GM10248 (cell line): ENCODE data around the gene CALML3.

Source experiments
- CTCF ChIA-PET: fragments of 300-600 bp; sonication (Branson Sonifier 250); formaldehyde crosslinking; extraction: SDS; loops from one replicate; lab custom pipeline; 2021; ENCODE audit warnings: antibody characterized with exemption; lab: Yijun Ruan, JAX
- POLR2A ChIA-PET: fragments of 350-650 bp; sonication (Branson Sonifier 250); formaldehyde crosslinking; extraction: SDS; loops from one replicate; lab custom pipeline; 2020; ENCODE audit warnings: antibody characterized with exemption; lab: Yijun Ruan, JAX
- DNase-seq: peaks from one replicate; pipeline ENCODE4 v3.0.0; 2012; ENCODE audit errors: extremely low spot score
- TF ChIP-seq, protein P1 (sequence below): IDR thresholded peaks from 2 replicates; pipeline ENCODE4 v1.5.1; 2012; ENCODE audit warnings: mild to moderate bottlenecking, low read depth; ENCODE audit errors: extremely low read depth, missing control alignments, control extremely low read depth

The CALML3 gene

GRCh38 chr10:5549462-5550249 is 24.9 kb downstream of the CALML3 start:
- TF ChIP-seq, protein P1, sequence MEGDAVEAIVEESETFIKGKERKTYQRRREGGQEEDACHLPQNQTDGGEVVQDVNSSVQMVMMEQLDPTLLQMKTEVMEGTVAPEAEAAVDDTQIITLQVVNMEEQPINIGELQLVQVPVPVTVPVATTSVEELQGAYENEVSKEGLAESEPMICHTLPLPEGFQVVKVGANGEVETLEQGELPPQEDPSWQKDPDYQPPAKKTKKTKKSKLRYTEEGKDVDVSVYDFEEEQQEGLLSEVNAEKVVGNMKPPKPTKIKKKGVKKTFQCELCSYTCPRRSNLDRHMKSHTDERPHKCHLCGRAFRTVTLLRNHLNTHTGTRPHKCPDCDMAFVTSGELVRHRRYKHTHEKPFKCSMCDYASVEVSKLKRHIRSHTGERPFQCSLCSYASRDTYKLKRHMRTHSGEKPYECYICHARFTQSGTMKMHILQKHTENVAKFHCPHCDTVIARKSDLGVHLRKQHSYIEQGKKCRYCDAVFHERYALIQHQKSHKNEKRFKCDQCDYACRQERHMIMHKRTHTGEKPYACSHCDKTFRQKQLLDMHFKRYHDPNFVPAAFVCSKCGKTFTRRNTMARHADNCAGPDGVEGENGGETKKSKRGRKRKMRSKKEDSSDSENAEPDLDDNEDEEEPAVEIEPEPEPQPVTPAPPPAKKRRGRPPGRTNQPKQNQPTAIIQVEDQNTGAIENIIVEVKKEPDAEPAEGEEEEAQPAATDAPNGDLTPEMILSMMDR = no peak
- CTCF ChIA-PET = interaction anchor here (1.0 to 1.8 kb wide), 5 partner anchors 11 to 80 kb away, joined by 3 to 10 read pairs (median 5); no protein-coding TSS in a partner anchor
- POLR2A ChIA-PET = no interaction called here
- no peak for DNase-seq

DNA sequence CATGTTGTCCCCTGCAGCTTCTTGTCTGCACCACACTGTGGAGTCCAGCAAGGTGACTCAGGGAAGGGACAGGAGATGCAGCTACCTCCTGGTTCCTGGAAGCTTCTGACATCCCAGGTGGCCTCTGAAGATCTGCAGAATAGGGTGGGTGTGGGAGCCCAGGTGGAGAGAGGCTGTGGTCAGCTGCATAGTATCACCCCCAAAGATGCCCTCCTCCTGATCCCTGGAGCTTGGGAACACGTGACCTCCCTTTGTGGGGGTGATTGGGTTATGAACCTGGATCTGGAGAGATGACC is 25.4 kb downstream of the CALML3 start:
- no peak for DNase-seq
- TF ChIP-seq, protein P1 = no peak
- CTCF ChIA-PET = interaction anchor here (1.0 to 1.8 kb wide), 3 partner anchors 14 to 80 kb away, joined by 3 to 10 read pairs (median 5); no protein-coding TSS in a partner anchor
- POLR2A ChIA-PET = no interaction called here

GRCh38 chr10:5550621-5551530 is 26.1 kb downstream of the CALML3 start:
- ChIA-PET POLR2A (no interaction called here), CTCF (interaction anchor here (1.0 kb wide), 1 partner anchor 15 kb away, joined by 3 read pairs; no protein-coding TSS in a partner anchor)
- TF ChIP-seq, protein P1 = no peak
- no peak for DNase-seq

DNA sequence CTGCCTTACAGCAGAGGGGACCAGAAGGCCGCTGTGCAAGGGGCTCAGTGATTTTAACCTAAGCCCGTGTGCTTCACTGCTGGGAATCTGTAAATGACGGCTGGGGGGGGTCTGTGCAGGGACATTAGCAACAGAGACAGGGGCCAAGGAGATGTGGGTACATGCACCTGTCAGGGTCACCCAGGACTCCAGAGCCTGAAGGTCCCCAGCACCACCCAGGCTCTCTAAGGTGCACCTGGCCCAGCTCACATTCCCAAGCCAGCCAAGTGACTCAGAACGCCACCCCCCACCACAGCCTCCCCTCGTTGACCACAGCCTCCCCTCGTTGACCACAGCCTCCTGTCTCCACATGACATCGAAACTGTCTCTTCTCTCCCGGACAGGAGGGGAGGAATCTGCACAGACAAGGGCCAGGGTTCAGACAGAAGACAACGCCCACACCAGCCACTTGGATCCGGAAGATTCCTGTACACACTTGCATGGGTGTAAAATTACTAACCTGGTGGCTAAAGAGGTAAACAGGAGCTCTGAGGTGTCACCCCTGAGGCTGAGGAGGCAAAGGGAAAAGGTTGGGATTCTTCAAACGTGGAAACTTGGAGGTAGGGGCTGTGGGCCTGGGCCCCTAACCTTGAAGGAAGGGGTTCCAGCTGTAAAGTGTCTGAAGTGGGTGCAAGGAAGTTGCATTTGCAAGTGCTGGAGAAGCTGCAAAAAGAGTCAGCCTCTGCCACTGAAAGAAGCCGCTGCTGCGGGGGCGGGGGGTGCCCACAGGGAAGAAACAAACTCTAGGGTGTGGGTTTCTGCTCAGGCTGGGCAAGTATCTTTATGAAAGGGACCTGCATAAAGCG is 27.0 kb downstream of the CALML3 start:
- DNase-seq = peak; percentile 57
- ChIA-PET POLR2A (no interaction called here), CTCF (interaction anchor here (0.8 to 0.9 kb wide), 2 partner anchors 13 to 21 kb away, joined by 3 read pairs; no protein-coding TSS in a partner anchor)
- TF ChIP-seq, protein P1 = no peak

DNA sequence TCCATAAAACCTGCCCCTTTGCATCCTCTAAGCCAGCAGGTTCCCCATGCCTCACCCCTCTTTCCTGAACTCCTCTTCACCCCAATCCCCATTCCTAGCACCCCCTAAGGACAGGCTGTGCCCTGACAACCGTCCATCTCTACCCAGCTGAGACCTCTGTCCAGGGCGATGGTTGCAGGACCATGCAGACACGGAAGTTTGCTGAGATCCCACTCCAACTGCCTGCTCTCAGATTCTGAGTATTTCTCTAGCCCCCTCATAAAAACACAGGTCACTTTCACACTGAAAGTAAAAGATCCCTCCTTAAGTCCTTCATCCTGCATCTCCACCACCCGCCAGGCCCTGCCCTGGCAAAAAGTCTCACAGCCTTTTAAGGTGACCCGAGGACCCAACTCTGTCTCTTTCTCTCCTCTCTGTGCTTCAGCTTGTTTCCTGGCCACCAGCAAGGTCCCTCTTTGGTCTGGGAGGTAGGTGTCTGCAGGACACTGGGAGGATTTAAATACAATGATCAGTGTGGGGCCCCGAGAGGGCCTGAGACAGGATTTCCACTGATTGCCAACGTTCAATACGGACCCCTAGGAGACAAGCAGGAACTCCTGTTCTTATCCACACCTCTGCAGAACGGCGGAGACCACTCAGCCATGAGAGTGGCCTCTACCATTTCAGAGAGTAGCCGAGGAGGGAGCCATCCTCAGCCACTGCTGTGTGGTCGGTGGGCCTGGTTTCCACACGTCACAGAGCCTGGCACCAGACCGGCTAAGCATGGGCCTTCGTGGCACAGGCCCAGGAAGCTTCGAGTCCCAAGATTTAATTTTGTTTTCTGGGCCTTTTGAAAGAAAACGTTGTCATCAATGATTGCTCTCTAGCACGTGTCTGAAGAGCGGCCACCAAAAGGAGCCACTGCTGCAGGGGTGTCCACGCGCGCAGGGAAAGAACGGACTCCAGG is 27.9 kb downstream of the CALML3 start:
- ChIA-PET CTCF (interaction anchor here (0.9 kb wide), 1 partner anchor 20 kb away, joined by 3 read pairs; no protein-coding TSS in a partner anchor), POLR2A (no interaction called here)
- no peak for DNase-seq
- TF ChIP-seq, protein P1 = no peak
